HPDE6-E6E7 (cell line): ENCODE results near the gene CAMK2D.
"Not testable (repeated sequence)": the region's sequence is repeated elsewhere in the genome, so short reads cannot be mapped to it uniquely, and the experiment has no call there.

Source experiments
- DNase-seq: peaks from one replicate; pipeline ENCODE4 v3.0.0; 2011; ENCODE audit warnings: missing footprints; ENCODE audit errors: extremely low spot score

The CAMK2D gene

DNA sequence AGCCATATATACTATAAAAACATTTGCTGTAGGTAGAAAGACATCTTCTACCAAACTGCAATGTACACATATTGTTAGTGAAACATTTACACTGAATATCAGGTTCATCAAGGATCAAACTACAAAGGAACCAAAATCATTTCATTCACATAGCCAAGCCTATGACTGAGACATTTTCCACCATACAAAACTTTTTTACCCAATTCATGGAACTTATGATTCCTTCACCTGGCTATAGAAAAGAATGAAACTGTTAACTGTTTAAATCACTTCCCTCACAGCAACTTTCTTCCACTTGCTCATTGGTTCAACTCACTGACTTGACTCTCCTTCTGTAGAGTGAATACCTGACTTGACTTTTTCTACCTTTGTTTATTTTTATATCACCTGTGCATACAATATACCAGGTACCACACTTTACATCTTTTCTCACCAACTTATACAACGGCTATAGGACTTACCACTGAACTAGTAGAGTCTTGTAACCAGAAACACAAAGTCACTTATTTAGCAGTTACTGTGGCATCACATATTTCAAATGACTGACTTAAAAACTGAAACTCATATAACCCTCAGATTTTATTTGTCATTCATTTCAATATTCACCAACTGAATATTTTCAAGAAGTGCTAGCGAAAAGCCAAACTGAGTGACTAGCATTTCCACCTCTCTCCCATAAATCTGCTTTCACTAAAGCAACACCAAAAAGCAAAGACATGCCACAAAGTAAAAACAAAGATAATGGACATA, 30.9 kb downstream of the CAMK2D start:
- no peak for DNase-seq

DNA sequence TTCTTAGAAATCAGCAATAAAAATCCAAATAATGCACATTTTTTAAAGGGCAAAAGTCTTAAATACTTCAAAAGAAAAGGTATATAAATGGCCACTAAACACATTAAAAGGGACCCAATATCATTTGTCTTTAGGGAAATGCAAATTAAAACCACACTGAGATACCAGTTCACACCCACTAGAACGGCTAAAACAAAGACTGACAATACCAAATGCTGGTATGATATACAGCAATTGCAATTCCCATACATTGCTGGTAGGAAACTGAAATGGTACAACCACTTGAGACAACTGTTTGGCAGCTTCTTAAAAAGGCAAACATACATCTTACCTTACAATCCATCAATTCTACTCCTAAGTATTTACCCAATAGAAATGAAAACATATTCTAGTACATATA, 33.7 kb downstream of the CAMK2D start:
- no peak for DNase-seq

DNA sequence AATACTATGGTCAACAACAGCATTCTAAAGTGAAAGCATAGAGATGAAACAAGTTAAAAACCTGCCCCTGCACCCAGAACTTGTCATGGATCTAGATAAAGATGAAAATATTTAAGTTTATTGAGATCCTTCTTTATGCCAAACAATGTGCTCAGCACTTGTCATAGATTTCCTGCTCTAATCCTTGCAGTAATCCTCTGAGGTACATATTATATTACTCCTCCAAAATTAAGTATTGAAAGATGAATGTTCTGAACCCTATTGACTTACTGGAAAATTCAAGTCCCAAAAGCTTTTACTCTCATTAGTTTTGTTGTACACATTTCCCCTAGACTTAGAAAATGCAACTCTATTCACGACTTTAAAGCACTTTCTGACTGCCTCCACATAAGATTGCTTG, 35.6 kb downstream of the CAMK2D start:
- no peak for DNase-seq

DNA sequence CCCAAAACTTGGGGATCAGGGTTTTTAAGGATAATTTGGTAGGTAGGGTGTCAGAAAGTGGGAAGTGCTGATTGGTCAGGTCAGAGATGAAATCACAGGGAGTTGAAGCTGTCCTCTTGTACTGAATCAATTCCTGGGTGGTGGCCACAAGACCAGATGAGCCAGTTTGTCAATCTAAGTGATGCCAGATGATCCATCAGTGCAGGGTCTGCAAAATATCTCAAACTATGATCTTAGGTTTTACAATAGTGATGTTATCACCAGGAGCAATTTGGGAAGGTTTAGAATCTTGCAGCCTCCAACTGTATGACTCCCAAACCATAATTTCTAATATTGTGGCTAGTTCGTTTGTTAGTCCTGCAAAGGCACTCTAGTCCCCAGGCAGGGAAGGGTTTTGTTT, 43.3 kb downstream of the CAMK2D start:
- DNase-seq: no peak

DNA sequence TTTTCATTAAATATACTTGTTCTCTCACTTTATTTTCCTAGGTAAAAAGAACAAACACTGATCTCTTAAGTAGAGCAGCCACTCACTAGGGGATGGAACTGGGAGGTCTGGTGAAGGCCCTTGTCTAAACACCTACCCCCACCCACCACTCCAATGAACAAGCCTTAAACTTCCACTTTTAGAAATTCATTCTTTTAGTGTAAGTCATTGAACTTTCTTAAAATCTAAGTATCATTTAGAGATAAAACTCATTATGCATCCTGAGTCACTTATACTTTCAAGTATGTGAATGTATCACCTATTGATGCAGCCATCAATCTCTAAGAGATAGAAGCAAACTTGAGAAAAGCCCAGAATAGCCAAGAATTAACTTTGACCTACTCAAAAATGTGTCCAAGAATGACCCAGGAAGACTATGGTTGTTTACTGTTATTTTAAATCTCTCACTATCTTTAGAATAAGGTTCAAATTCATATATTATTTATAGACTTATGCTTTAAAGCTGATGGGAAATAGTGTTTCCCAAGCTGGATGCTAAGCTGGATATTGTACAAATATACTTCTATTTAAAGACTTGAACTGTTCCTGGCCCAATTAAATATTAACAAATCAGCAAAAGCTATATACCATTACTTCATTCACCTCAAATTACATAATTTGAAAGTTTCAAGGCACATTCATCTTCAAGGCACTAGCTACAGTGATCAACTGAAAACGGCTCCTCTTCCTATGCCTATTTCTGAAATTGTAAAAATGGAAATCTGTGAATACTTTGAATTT, 49.5 kb downstream of the CAMK2D start:
- no peak for DNase-seq

DNA sequence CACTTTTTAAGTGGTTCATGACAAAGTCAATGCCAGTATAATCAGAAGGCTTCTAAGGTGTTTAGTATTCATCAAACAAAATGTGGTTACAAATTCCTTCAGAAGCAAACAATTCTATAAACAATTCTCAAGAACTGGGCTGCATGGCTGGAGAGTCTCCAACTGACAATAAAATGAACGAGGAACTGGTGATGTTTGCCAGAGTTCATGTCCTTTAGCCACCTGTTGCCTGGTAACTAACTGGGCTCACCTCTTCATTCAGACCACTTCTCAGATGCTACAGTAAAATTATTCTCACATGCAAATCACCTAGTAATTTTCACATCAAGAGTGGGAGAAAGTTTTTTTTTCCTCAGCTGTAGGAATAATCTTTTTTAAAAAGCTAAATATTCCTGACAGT, 53.3 kb downstream of the CAMK2D start:
- no peak for DNase-seq

DNA sequence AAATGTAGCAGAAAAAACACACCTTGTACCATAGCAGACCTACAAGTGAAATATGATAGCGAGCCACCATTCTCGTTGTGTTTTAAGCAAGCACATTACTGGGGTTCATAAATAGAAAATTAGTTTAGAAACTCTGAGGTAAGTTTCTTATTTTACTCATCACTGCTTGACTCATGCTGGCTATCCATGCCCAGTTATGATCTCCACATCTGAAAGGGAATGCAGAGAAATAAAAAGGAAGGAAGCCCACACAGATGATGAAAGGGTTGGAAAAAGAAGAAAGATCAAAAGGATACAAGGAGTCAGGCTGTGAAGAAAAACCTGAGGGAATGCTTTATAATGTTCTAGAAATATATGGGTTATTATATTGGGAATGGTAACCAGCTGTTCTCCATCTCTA, 54.5 kb downstream of the CAMK2D start:
- DNase-seq: no peak

DNA sequence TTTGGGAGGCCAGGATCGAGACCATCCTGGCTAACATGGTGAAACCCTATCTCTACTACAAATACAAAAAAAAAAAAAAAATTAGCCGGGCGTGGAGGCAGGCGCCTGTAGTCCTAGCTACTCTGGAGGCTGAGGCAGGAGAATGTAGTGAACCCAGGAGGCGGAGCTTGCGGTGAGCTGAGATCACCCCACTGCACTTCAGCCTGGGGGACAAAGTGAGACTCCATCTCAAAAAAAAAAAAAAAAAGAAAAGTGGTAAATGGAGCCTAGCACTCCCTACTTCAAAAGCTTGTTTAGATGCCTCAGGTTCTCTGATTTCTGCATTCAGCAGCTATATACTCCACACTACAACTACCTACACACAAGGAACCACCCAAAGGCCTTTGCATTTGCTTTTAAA, 56.4 kb downstream of the CAMK2D start:
- DNase-seq: not testable (repeated sequence)

DNA sequence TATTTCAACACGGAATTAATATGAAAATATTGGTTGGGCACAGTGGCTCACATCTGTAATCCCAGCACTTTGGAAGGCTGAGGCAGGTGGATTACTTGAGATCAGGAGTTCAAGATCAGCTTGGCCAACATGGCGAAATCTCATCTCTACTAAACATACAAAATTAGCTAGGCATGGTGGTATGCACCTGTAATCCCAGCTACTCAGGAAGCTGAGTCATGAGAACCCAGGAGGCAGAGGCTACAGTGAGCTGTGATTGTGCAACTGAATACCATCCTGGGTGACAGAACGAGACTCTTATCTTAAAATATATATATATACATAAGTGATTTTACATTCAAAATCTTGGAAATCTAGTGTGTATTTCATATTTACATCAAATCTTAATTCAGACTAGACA, 58.9 kb downstream of the CAMK2D start:
- DNase-seq: not testable (repeated sequence)

DNA sequence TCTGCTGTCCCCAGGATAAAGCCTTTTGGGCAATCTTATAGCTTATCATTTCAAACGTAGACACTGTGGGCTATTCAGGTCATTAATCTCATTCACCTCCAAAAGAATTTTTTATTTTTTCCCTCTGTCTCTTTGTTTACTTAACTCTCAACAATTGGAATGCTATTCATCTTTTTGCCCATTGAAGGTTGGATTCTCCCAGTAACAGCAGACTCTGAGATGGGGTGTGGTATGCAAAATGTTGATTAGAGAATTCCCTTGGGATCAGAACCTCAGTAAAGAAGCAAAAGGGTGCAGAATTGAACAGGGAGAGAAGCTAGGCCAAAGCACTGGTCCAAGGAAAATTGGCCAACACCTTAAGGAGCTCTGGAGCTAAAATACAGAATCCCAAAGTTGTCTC, 60.4 kb downstream of the CAMK2D start:
- DNase-seq: no peak

DNA sequence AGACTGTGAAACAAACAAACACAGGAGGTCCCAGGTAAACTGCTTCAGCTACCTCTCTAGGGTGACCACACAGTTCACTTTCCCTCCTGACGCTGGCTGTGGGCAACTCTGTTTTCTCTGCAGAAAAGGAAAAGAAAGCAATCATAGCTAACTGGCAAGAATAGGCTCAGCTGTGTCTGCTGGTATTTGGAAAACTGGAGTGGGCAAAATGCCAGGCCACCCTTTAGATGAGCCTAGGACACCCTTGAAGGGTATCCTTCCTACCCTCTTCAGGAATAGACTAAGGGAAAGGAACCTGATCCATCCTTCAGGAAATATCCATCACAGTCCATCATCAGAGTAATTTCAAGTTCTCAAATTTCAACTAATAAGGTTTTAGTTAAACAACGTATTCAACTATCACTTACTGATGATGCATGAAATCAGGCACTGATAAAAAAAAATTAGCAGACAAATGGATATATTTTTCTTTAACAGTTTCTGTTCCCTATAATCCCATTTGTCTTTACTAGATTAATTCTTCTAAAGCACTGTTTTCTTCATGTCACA, 60.9 kb downstream of the CAMK2D start:
- no peak for DNase-seq

DNA sequence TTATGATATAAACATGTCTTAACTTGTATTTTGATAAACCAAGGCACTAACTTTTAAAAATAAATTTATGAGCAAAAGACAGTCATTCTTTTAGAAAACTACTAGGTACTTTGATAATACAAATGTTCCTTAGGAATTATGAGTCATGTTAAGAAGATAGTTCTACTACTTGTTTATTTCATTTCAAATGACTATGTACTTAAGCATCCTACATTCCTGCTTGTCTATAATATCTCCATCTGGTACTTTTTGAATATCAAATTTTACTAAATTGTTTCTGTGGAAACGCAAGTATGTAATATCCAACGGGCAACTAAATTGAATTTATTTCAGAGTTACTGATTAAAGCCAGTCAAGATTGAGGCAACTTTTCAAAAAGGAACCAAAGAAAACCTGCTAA, 61.8 kb downstream of the CAMK2D start:
- DNase-seq: no peak

DNA sequence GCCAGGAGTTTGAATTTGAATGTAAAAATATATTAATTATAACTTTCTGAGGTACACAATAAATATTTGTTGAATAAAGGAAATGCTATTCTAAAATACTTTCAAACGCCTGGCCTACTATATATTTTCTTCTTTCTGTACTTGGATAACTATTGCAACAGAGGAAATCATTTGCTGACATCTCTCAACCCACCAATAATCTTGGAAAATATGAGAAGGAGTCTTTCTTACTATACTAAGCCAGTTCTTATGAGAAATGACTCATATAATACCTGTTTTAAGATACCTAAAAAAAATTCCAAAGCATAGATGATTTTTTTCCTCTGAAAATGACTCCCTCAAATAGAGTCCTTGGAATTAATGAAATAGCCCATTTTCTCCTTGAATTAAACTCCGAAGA, 64.1 kb downstream of the CAMK2D start:
- DNase-seq: no peak

DNA sequence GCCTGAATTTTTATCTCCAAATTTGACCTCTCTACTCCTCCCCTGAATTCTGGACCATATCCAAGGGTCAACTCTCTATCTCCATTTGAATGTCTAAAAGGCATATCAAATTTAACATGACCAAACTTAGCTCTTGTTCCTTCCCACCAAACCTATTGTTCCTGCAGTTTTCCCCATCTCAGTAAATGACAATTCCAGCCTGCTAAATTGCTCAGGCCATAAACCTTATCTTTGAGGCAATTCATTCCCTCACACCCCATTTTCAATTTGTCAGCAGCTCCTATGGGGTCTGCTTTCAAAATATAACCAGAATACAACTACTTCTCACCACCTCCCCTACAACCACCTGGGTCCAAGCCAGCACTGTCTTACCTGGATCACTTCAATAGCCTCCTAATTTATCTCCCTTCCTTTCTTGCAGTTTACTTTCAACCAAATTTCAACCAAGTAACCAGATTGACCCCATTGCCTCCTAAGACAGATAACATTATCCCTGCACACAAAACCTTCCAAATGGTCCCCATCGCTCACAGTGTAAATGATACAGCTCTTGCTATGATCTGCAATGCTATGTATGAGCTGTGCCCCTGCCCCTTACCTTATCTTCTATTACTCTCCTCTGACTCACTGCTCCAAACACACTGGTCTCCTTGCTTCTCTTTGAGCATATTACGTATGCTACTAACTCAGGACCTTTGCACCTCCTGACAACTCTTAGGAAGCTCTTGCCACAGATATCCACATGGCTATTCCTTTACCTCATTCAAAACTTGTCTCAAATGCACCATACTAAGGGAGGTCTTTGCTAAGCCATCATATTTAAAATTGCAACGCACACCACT, 66.0 kb downstream of the CAMK2D start:
- DNase-seq: no peak

DNA sequence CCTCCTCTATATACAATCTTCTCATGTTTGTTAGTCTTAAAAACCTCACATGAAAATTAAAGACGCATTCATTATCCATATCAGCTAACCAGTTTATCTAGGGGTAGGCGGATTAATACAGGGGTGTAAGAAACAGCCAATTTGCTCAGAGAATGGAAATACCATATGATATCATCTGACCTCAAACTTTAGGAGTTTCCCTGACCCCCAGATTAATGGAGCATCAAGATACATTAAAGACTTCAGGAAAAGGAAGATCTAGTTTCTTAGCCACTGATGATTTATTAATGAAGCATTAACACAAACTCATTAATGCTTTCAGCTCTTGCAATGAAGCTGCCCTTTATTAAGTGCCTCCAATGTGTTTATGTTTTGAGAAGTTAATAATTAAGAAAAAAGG, 67.5 kb downstream of the CAMK2D start:
- DNase-seq: no peak

DNA sequence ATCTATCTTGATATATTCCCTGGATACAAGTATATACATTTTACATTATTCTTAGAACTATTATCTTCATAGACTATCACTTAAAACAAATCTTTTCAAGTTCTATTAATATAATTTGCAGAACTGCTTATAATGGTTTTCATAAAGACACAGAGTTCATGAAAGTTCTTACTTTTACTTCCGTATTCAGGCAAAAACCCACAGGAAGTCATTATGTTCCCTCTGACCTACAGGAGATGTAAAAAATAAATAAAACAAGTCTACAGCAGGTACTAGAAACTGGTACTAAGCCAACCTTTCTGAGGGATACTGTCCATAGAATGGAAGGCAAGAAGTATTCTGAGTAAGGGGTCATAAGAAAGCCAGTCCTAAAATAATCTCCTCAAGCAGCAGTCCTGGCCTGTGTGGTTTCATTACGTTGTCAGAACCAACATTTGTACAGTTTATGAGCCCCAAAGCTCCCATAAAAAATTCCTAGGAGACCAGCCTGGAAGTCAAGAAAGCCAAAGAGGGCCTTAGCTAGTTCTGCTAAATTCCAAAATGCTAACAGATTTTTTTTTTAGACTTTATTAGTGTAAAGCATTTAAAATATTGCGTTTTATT, 68.6 kb downstream of the CAMK2D start:
- no peak for DNase-seq

DNA sequence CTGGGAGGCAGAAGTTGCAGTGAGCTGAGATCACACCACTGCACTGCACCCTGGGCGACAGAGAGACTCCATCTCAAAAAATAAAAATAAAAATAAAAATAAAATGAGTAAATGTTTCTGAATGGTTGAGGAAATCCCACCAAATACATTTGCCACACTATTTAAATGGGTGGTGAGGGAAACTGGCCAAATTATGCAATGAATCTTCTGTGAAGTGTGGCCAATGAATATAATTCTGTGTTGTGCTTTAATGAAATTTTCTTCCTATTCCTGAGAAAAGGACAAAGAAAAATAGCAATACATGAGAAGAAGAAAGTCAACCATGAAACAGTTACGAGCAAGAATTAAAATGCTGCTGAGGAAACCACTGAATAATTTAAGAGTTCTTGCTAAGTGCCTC, 69.9 kb downstream of the CAMK2D start:
- no peak for DNase-seq

DNA sequence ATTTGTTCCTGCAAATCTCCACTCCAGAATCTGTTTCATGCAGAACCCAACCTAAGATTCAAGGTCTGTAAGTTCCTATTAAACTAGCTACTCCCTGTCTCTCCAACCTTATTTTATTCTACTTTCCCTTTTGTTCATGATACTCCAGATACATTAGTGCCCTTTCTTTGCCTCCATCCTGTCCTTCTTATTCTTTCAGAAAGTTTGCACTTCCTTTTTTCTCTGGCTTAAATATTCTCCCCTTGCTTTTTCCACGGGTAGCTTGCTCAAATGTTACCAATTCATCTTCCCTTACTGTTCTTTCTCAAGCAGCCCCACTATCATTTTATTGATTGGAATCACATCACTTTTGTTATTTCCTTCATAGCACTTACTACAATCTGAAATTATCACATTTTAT, 72.1 kb downstream of the CAMK2D start:
- DNase-seq: no peak

DNA sequence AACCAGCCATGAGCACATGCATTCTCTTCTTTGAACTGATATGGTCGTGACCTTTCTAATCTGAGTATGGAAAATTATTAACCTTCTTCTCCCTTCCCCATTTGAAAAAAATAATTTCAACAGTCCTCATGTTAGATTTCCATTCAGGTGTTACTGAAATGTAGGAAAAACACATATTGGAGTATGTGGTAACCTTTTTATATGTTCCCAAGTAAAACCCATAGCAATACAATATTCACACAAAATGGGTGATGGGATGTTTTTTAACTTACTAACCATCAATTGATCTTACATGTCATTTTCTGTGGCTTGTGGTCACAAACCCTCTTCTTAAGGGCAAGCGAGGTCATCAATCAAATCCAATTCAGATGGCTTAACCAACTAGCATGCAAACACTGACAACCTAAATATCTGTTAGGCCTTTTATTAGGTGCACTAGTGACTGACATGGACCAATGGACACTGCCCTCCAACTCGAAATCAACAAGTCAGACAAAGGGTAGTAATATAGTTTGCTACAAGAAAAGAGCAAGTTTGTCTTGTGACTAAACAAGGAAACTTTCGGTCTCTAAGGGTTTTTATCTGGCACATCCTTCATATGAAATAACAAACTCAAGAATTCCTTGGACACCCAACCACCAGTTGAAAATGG, 74.3 kb downstream of the CAMK2D start:
- no peak for DNase-seq

DNA sequence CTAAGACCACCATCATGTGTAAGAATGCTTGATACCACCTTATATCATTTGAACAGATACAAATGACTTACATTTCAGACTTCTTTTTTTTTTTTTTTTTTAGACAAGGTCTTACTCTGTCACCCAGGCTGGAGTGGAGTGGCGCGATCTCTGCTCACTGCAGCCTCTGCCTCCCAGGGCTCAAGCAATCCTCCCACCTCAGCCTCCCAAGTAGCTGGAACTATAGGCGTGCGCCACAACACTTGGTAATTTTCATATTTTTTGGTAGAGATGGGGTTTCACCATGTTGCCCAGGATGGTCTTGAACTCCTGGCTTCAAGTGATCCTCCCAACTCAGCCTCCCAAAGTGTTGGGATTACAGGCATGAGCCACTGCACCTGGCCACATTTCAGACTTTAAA, 76.4 kb downstream of the CAMK2D start:
- not testable (repeated sequence) for DNase-seq

DNA sequence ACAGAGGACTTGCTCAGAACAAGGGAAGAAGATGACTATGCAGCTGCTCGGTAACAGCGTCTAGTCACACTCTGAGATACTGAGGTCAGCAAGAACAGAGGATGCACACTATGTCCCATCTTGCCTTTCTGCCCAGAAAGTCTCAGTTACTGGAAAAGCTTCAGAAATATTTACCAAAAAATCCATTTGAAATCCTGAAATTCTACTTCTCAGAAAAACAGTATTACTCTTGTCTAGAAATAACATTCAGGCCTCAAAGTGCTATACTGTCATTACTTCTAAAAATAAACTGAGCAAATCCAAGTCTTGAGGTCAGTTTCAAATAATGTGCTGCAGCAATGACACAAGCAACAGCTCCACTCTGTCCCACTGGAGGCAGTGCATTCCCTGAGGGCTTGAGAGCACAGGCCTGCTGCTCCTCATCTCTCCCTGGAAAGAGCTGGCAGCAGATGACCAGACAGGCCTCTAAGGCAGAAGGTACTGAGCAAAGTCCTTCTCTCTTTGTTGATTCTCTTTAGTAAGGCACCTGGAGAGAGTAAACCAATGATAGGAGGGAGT, 76.9 kb downstream of the CAMK2D start:
- DNase-seq: no peak
